HG03432 (cell line): ENCODE results near the gene ASB11.

Source experiments
- ATAC-seq: cut with Tn5 transposase; IDR thresholded peaks from one replicate; pipeline ENCODE4 v1.9.1; 2021; ENCODE audit warnings: mild to moderate bottlenecking, moderate library complexity; ENCODE audit not compliant: unreplicated experiment

ASB11 gene, protein sequence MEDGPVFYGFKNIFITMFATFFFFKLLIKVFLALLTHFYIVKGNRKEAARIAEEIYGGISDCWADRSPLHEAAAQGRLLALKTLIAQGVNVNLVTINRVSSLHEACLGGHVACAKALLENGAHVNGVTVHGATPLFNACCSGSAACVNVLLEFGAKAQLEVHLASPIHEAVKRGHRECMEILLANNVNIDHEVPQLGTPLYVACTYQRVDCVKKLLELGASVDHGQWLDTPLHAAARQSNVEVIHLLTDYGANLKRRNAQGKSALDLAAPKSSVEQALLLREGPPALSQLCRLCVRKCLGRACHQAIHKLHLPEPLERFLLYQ

DNA sequence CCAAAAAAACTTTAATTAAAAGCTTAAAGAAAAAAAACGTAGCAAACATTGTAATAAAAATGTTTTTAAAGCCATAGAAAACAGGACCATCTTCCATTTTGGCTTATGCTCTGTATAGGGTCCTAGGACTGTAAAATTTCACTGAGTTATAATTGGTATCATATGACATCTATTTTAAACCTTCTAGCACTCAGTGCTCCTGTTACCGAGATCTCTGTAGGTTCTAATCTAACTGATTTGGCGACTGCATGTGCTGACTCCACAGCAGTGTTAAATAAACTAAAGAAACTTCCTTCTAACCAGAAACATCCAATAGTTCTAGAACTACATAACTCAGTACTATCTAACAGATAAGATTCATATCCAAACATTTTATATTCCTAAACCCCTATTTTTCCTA lies at the start of gene ASB11:
Gene ASB11 (minus strand): TSS at position 132 of the 400 bp plus-strand sequence. CDS start 35 bp downstream, at position 97.
- no peak for ATAC-seq

DNA sequence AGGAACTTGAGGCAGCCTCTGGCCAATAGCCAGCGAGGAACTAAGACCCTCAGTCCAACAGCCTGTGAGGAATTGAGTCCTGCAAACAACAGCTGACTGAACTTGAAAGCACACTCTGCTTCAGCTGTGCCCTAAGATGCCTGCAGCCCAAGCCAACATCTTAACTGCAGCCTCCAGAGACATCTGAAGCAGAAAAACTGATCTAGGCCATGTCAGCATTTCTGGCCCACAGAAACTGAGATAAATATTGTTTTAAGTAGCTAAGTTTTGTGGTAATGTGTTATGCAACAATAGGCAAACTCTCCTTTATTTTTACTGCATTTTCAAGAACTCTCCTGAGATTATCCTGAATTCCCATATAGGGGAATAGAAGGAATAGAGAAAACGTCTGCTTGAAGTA lies 44.3 kb upstream of the ASB11 start:
- ATAC-seq: no peak

DNA sequence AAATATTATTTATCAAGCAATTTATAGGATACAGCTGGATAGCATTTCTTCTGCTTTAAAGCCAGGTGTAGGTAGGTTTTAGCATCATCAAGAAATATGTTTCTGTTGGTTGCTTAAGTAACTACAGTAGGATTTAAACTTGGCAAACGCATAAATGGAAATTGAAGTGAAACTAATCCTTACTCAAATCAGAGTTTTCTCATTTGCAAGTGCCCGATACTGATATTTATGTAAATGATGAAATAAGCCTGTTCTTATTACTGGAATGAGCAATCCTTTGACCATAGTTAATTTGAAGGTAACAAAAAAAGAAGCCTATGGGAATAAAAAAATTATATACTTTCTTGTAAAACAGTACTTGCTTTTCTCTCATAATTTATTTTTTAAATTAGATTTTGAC lies 43.1 kb upstream of the ASB11 start:
- no peak for ATAC-seq

DNA sequence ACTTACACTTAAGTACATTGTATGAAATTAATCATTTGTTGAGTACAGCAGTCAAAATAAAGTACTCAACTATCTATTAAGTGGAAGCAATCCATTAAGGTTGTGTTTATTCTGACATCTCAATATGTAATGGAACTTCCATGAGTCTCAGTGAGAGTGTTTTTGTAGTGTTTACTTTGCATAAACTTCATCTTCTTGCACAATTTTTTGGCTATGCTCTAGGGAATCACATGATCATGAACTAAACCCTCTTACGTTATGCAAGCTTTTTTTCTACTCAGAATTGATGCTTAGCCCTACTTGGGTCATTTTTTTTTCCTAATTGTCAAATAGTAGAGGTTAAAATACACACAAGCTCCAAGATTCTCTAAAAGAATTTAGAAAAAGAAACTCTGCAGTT lies 41.0 kb upstream of the ASB11 start:
- ATAC-seq: no peak

- ATAC-seq: no peak
Observed at GRCh38 chrX:15350329-15350996, 35.0 kb upstream of the ASB11 start.

DNA sequence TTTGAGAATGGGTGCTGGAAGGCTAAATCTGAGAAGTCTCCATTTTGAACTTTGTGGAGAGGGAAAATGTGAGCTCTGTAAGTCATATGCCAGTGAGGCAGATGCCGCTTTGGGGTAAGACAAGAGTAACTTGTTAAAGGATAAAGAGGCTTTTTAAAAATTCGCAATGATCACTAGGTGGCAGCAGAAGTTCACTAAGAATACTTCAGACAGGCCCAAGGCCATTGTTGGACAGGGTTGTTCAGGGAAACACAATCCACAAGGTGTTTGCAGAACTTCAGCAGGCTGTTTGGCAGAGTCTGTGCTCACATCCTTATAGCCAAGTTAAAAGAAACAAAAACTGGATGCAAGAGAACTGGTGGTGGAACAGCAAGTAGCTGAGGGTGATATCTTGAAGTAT lies 33.6 kb upstream of the ASB11 start:
- ATAC-seq: no peak

DNA sequence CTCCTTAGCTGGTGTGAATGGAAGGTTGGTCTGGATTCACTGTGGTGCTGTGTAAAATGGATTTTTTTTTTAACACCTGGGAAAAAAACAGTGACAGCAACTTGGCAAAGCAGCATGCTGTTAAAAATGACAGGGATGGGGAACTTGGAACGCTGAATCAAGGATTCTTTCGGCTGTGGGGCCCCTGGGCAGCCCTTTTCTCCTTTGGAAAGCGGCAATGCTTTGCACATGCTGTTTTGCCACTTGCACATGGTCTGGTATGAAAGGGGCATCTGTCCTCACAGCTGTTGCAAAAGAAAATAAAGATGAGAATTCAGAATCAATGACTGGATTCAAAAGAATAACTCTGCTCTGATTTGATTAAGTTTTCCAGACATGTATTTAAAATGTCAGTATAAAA lies 30.5 kb upstream of the ASB11 start:
- ATAC-seq: no peak

DNA sequence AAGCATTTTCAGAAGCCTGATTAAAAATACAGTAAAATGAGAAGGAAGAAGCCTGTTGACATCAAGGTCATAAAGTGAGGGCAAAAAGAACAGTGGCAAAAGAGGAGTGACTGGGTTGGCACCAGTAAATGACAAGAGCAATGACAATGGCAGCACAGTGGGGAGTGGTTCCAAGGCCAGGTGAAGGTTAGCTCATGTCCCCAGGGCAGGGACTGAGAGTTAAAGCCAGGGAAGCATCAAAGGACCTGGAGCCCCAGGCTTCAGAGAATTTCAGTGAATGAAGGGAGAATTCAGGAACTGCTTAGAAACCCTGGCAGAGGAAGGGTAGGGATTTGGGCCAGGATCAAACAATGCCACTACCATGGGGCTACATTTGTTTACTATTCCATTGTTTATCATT lies 28.7 kb upstream of the ASB11 start:
- no peak for ATAC-seq

GRCh38 chrX:15343075-15343476 lies 27.6 kb upstream of the ASB11 start:
- ATAC-seq: no peak

DNA sequence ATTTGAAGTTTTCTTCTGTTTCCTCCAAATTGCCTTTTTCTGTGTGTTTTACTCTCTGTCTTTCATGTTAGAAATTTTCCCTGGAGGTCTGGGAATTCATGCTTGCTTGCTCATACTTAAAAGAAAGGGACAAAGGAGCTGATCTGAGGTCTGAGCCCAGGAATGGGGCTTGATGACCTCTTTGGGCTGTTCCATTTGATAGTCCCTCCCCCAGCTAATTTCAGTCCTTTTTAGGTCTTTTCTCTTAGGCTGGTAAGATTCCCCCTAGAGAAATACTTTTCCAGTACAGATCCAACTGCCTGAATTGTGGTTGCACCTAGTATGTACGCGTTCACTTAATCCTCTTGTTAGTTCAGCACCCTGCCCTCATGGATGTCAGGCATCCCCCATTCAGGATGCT lies 25.4 kb upstream of the ASB11 start:
- ATAC-seq: no peak

GRCh38 chrX:15336023-15336413 lies 20.6 kb upstream of the ASB11 start:
- no peak for ATAC-seq

GRCh38 chrX:15335135-15336022 lies 19.9 kb upstream of the ASB11 start, which contains the start of gene PIGA:
TSS of gene PIGA (minus strand) at chrX:15335523. CDS start at chrX:15331930, 3,593 bp downstream.
- peak; percentile 99 for ATAC-seq

- no peak for ATAC-seq
Observed at GRCh38 chrX:15334561-15334960, 19.1 kb upstream of the ASB11 start.

GRCh38 chrX:15328821-15329220 lies 13.4 kb upstream of the ASB11 start:
- no peak for ATAC-seq

DNA sequence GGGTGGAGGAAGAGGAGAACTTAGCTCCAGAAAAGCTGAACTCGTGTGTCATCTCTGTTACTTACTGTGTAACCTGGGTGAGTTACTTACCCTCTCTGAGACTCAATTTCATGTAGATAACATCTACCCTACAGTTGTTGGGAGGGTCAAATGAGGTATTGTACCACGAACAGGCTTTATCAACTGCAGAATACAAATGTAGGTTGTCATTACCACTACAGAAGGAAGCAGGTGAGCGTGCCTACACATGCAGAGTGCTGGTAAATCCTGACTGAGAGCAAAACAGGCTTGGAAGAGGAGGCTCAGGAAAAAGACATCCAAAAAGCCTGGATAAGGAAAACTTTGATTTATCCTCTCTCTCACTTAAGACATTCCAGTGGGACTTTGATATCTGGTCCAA lies 12.7 kb upstream of the ASB11 start:
- no peak for ATAC-seq

- ATAC-seq: no peak
Observed at GRCh38 chrX:15322472-15322871, 7.0 kb upstream of the ASB11 start.

- ATAC-seq: no peak
Observed at GRCh38 chrX:15322072-15322471, 6.6 kb upstream of the ASB11 start.

DNA sequence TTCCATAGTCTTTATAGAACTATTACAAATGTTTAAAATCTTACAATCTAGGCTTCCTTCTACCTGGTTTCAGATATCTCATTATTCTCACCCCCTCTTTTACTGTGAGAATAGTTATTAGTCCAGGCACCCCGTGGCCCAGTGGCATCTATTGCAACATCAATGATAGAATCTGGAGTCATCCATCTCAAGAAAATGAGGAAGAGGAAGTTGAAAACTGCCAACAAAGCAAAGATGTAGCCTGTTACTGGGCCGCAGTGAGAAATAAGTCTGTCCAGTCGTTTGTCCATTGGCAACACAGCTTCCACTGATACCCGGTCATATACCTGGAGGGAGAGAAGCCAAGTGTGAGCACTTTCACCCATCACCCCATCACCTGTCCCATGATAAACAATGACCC lies 6.0 kb upstream of the ASB11 start:
- no peak for ATAC-seq

DNA sequence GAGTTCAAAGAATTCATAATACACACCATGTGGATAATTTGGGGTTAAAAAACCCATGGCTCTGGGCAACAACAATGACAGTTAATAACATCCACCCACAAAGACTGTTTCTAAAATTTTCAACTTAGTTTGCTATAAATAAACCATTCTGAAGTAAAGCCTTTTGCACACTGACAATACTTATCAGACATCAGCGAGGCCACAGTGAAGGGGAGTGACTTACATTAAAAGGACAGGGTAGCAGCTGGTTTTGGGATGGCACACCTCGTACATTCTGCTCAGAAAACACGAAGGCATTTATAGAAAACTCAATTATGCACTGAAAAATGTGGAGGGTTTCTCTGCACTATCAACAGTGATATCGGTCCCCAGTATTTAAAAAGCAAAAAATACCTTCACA lies 4.9 kb upstream of the ASB11 start:
- no peak for ATAC-seq

GRCh38 chrX:15319075-15319474 lies 3.6 kb upstream of the ASB11 start:
- no peak for ATAC-seq

- ATAC-seq: no peak
Observed at GRCh38 chrX:15314472-15314871, 968 bp downstream of the ASB11 start.

GRCh38 chrX:15311119-15311518 lies 4.3 kb downstream of the ASB11 start:
- ATAC-seq: no peak
